IPS-20b (cell line): Measurements from ENCODE around the gene RPAP2.
"Not testable (repeated sequence)": the region's sequence is repeated elsewhere in the genome, so short reads cannot be mapped to it uniquely, and the experiment has no call there.

Source experiments
- H3K27ac ChIP-seq: one replicate; pipeline ENCODE4 v1.5.1; 2013; ENCODE audit warnings: low read length
- H3K27me3 ChIP-seq: 2 replicates; pipeline ENCODE4 v1.6.1; 2013; ENCODE audit warnings: mild to moderate bottlenecking, low read length, inconsistent platforms; ENCODE audit not compliant: insufficient read depth
- H3K36me3 ChIP-seq: 2 replicates; pipeline ENCODE4 v1.6.1; 2013; ENCODE audit warnings: low read depth, mild to moderate bottlenecking, inconsistent platforms, low read length, moderate library complexity; ENCODE audit not compliant: insufficient read depth
- H3K4me1 ChIP-seq: 2 replicates; pipeline ENCODE4 v1.6.1; 2013; ENCODE audit warnings: mild to moderate bottlenecking, control low read depth, inconsistent platforms, low read length, moderate library complexity; ENCODE audit not compliant: insufficient read depth
- H3K4me3 ChIP-seq: 2 replicates; pipeline ENCODE4 v1.5.1; 2013; ENCODE audit warnings: mild to moderate bottlenecking, low read length, inconsistent platforms
- H3K9ac ChIP-seq: 2 replicates; pipeline ENCODE4 v1.6.1; 2013; ENCODE audit warnings: low read depth, mild to moderate bottlenecking, inconsistent platforms, low read length, moderate library complexity
- H3K9me3 ChIP-seq: 2 replicates; pipeline ENCODE4 v1.6.1; 2013; ENCODE audit warnings: mild to moderate bottlenecking, low read depth, low read length, inconsistent platforms; ENCODE audit not compliant: insufficient read depth

RPAP2 gene

GRCh38 chr1:92359986-92360385 is 61.1 kb downstream of the RPAP2 start:
- H3K9ac ChIP-seq: no peak overlapping the region
- no peak overlapping the region for H3K27ac ChIP-seq
- H3K9me3 ChIP-seq: no peaks in the 10 kb centered on the region
- peaks cover 11% of the 10 kb centered on the region; the same call in 1 of the 2 replicates for H3K36me3 ChIP-seq
- no peaks in the 10 kb centered on the region for H3K4me1 ChIP-seq
- no peaks in the 10 kb centered on the region for H3K27me3 ChIP-seq
- H3K4me3 ChIP-seq: no peak overlapping the region

DNA sequence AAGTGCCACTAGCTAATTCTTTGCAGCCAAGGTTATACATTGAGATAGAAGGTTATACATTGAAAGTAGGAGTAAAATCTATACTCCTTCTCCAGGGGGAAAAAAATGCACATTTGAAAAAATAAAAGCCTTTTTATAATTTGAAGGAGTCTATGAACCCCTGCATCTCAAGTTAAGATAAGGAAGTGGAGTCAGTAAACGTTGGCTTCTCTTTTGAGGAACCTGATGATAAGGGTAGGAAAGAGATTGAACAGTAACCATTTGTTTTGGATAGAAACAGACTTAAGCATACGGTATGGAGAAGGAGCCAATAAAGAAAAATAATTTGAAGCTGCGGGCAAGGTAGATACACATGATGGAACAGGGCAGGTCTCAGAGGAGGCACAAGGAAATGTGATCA is 64.1 kb downstream of the RPAP2 start:
- Histone ChIP-seq H3K4me3 (no peak overlapping the region), H3K27ac (no peak overlapping the region), H3K36me3 (peaks cover 9% of the 10 kb centered on the region; the same call in 1 of the 2 replicates), H3K4me1 (no peaks in the 10 kb centered on the region), H3K27me3 (no peaks in the 10 kb centered on the region), H3K9me3 (no peaks in the 10 kb centered on the region), H3K9ac (no peak overlapping the region)

GRCh38 chr1:92363401-92363800 is 64.5 kb downstream of the RPAP2 start:
- no peak overlapping the region for H3K27ac ChIP-seq
- H3K27me3 ChIP-seq: no peaks in the 10 kb centered on the region
- no peaks in the 10 kb centered on the region for H3K4me1 ChIP-seq
- no peak overlapping the region for H3K9ac ChIP-seq
- H3K36me3 ChIP-seq: peaks cover 5% of the 10 kb centered on the region; the same call in 1 of the 2 replicates
- no peak overlapping the region for H3K4me3 ChIP-seq
- H3K9me3 ChIP-seq: no peaks in the 10 kb centered on the region

DNA sequence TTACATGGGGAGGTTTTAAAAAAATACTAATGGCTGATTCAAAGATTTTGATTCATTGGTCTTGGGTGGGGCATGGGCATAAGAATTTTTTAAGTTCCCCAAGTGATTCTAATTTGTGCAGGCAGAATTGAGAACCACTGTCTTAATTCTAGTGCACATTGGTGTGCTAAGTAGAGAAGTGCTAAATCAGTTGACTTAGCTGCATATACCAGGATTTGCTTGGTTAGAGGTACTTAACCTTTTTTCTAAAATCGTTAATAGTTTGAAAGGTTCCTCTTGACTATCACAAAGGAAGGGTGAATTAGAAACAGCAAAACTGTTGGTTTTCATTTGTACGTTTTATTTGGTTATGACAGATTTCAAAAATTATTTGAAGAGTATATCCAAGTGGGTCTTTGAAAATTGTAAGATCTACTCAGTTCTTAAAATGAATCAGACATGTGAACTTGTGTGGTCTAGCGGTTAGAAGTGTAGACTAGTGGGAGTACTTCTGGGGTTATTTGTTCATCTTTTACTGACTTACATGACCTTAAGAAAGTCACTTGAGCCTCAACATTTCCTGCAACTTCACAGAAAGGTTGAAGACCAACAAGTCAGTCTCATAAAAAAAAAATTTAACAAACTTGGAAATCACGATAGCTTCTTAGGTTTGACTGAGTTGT is 66.7 kb downstream of the RPAP2 start:
- H3K4me3 ChIP-seq: no peak overlapping the region
- peaks cover 10% of the 10 kb centered on the region for H3K36me3 ChIP-seq
- no peak overlapping the region for H3K27ac ChIP-seq
- H3K9me3 ChIP-seq: no peaks in the 10 kb centered on the region
- H3K4me1 ChIP-seq: no peaks in the 10 kb centered on the region
- H3K27me3 ChIP-seq: no peaks in the 10 kb centered on the region
- H3K9ac ChIP-seq: no peak overlapping the region

- Histone ChIP-seq H3K27ac (no peak overlapping the region), H3K9me3 (no peaks in the 10 kb centered on the region), H3K27me3 (no peaks in the 10 kb centered on the region)
Measured at GRCh38 chr1:92366040-92366395, 67.2 kb downstream of the RPAP2 start.

DNA sequence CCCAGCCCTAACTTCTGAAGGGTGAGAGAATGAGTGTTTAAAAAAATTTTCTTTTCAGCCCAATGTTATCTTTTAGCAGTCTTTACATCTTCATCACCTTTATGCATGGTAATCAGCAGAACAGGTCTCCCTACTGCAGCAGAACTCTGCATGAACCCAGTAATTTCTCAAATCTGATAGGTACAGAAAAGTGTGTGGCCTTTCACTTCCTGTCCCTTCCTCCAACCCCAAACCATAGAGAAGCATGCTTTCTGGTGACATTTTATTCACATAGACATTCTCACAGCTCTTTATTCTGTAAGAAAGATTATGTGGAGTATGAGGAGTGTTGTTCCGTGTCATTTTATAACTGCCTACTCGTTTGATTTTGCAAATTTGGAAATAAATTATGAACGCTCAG is 68.6 kb downstream of the RPAP2 start:
- H3K9ac ChIP-seq: no peak overlapping the region
- H3K27me3 ChIP-seq: no peaks in the 10 kb centered on the region
- no peaks in the 10 kb centered on the region for H3K9me3 ChIP-seq
- H3K4me1 ChIP-seq: no peaks in the 10 kb centered on the region
- H3K36me3 ChIP-seq: peaks cover 10% of the 10 kb centered on the region
- H3K4me3 ChIP-seq: no peak overlapping the region
- no peak overlapping the region for H3K27ac ChIP-seq

More at GRCh38 chr1:92366040-92366395, 67.2 kb downstream of the RPAP2 start:
- H3K4me3 ChIP-seq: no peak overlapping the region
- no peak overlapping the region for H3K9ac ChIP-seq
- peaks cover 10% of the 10 kb centered on the region for H3K36me3 ChIP-seq
- H3K4me1 ChIP-seq: no peaks in the 10 kb centered on the region

GRCh38 chr1:92372164-92372563 is 73.3 kb downstream of the RPAP2 start:
- no peaks in the 10 kb centered on the region for H3K4me1 ChIP-seq
- peaks cover 10% of the 10 kb centered on the region for H3K36me3 ChIP-seq
- no peak overlapping the region for H3K4me3 ChIP-seq
- H3K27me3 ChIP-seq: no peaks in the 10 kb centered on the region
- no peak overlapping the region for H3K27ac ChIP-seq
- no peak overlapping the region for H3K9ac ChIP-seq
- H3K9me3 ChIP-seq: no peaks in the 10 kb centered on the region

DNA sequence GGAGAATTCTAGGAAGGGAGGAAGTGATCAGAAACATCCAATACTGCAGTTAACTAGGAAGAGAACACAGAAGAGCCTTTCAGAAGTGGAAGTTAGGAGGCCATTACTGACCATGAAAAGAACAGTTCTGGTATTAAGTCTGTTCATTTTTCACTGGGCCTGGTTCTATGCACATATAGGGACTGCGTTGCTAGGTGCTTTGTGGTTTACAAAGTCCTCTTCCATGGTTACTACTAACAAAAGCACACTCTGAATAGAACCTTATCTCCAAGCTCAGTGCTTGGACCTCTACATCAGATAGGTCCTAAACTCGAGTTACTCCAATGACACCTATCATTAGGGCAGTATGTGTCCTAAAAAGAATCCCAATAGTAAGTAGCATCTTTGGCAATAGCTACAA is 75.4 kb downstream of the RPAP2 start:
- Histone ChIP-seq H3K27ac (no peak overlapping the region), H3K4me3 (no peak overlapping the region), H3K27me3 (no peaks in the 10 kb centered on the region), H3K4me1 (no peaks in the 10 kb centered on the region), H3K36me3 (peaks cover 7% of the 10 kb centered on the region), H3K9me3 (no peaks in the 10 kb centered on the region), H3K9ac (no peak overlapping the region)

- H3K9me3 ChIP-seq: no peaks in the 10 kb centered on the region
- no peak overlapping the region for H3K9ac ChIP-seq
- 0 out of 2 replicates have a peak, but pooled peaks cover 5% of the 10 kb centered on the region for H3K36me3 ChIP-seq
- no peaks in the 10 kb centered on the region for H3K4me1 ChIP-seq
- H3K27ac ChIP-seq: no peak overlapping the region
- no peaks in the 10 kb centered on the region for H3K27me3 ChIP-seq
- no peak overlapping the region for H3K4me3 ChIP-seq
Measured at GRCh38 chr1:92376345-92376744, 77.5 kb downstream of the RPAP2 start.

DNA sequence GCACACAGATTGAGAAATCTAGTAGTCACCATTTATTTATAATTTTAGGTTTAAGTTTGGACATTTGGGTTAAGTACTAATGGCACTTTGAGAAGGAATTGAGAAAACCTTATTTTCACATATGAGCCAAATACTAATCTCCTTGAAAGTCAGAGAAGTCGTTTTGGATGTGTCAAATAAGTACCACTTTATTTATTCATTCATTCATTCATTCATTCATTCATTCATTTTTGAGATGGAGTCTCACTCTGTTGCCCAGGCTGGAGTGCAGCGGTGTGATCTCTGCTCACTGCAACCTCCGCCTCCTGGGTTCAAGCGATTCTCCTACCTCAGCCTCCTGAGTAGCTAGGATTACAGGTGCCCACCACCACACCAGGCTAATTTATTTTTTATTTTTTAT is 79.1 kb downstream of the RPAP2 start:
- not testable (repeated sequence) for H3K9ac ChIP-seq, H3K27me3 ChIP-seq, H3K9me3 ChIP-seq, H3K36me3 ChIP-seq, H3K4me3 ChIP-seq, H3K4me1 ChIP-seq, H3K27ac ChIP-seq

- Histone ChIP-seq H3K9me3 (peaks cover 8% of the 10 kb centered on the region; the same call in 1 of the 2 replicates), H3K4me3 (no peak overlapping the region), H3K36me3 (0 out of 2 replicates have a peak, but pooled peaks cover 7% of the 10 kb centered on the region), H3K4me1 (no peaks in the 10 kb centered on the region), H3K9ac (no peak overlapping the region), H3K27me3 (no peaks in the 10 kb centered on the region), H3K27ac (no peak overlapping the region)
Measured at GRCh38 chr1:92380867-92381266, 82.0 kb downstream of the RPAP2 start.

DNA sequence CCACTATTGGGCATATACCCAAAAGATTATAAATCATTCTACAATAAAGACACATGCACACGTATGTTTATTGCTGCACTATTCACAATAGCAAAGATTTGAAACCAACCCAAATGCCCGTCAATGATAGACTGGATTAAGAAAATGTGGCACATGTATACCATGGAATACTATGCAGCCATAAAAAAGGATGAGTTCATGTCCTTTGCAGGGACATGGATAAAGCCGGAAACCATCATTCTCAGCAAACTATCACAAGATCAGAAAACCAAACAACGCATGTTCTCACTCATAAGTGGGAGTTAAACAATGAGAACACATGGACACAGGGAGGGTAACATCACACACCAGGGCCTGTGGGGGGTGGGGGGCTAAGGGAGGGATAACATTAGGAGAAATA is 95.1 kb downstream of the RPAP2 start:
- not testable (repeated sequence) for H3K9ac ChIP-seq, H3K36me3 ChIP-seq, H3K27me3 ChIP-seq, H3K27ac ChIP-seq, H3K4me3 ChIP-seq, H3K4me1 ChIP-seq
- H3K9me3 ChIP-seq: peaks cover 42% of the 10 kb centered on the region
